ENCODE results near the gene MRPL1. TPM values are rescaled to one million over a fixed set of nuclear protein-coding genes. Genes with fewer than 3 reads are reported as not detected.

The MRPL1 gene
- total RNA-seq, 1 experiment from 2014 or later, result 25.7 TPM

DNA sequence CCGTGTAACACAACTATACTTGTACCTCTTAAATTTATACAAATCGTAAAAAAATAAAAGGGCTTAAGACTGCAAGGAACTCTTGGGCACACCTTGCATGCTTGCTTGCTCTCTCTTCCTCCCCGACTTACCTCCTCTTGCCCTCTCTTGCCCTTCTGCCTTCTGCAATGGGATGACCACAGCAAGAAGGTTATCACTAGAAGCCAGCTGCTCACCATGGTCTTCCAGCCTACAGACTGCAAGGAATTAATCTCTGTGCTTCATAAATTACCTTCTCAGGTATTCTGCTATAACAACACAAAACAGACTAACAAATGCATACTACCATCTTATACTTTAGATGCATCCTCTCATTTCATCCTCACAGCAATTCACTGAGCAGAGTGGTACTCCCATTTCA lies 92.1 kb downstream of the MRPL1 start:
- no peak for TF ChIP-seq ZNF396 (CRISPR knock-in tag; IDR thresholded peaks at IDR 0.05; ENCODE audit: borderline replicate concordance)
- TF ChIP-seq ZNF232 (CRISPR knock-in tag; IDR thresholded peaks at IDR 0.05), result no peak
- TF ChIP-seq ZBTB21 (CRISPR knock-in tag; IDR thresholded peaks at IDR 0.05; ENCODE audit: borderline replicate concordance), result no peak
- no peak for TF ChIP-seq NR3C1 (CRISPR knock-in tag; conservative IDR thresholded peaks at IDR 0.05; ENCODE audit: low read depth)
- TF ChIP-seq, protein P1, sequence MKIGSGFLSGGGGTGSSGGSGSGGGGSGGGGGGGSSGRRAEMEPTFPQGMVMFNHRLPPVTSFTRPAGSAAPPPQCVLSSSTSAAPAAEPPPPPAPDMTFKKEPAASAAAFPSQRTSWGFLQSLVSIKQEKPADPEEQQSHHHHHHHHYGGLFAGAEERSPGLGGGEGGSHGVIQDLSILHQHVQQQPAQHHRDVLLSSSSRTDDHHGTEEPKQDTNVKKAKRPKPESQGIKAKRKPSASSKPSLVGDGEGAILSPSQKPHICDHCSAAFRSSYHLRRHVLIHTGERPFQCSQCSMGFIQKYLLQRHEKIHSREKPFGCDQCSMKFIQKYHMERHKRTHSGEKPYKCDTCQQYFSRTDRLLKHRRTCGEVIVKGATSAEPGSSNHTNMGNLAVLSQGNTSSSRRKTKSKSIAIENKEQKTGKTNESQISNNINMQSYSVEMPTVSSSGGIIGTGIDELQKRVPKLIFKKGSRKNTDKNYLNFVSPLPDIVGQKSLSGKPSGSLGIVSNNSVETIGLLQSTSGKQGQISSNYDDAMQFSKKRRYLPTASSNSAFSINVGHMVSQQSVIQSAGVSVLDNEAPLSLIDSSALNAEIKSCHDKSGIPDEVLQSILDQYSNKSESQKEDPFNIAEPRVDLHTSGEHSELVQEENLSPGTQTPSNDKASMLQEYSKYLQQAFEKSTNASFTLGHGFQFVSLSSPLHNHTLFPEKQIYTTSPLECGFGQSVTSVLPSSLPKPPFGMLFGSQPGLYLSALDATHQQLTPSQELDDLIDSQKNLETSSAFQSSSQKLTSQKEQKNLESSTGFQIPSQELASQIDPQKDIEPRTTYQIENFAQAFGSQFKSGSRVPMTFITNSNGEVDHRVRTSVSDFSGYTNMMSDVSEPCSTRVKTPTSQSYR (CRISPR knock-in tag; IDR thresholded peaks at IDR 0.05), result no peak
- TF ChIP-seq, protein P2, sequence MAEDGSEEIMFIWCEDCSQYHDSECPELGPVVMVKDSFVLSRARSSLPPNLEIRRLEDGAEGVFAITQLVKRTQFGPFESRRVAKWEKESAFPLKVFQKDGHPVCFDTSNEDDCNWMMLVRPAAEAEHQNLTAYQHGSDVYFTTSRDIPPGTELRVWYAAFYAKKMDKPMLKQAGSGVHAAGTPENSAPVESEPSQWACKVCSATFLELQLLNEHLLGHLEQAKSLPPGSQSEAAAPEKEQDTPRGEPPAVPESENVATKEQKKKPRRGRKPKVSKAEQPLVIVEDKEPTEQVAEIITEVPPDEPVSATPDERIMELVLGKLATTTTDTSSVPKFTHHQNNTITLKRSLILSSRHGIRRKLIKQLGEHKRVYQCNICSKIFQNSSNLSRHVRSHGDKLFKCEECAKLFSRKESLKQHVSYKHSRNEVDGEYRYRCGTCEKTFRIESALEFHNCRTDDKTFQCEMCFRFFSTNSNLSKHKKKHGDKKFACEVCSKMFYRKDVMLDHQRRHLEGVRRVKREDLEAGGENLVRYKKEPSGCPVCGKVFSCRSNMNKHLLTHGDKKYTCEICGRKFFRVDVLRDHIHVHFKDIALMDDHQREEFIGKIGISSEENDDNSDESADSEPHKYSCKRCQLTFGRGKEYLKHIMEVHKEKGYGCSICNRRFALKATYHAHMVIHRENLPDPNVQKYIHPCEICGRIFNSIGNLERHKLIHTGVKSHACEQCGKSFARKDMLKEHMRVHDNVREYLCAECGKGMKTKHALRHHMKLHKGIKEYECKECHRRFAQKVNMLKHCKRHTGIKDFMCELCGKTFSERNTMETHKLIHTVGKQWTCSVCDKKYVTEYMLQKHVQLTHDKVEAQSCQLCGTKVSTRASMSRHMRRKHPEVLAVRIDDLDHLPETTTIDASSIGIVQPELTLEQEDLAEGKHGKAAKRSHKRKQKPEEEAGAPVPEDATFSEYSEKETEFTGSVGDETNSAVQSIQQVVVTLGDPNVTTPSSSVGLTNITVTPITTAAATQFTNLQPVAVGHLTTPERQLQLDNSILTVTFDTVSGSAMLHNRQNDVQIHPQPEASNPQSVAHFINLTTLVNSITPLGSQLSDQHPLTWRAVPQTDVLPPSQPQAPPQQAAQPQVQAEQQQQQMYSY (CRISPR knock-in tag; IDR thresholded peaks at IDR 0.05), result no peak
- TF ChIP-seq, protein P3, sequence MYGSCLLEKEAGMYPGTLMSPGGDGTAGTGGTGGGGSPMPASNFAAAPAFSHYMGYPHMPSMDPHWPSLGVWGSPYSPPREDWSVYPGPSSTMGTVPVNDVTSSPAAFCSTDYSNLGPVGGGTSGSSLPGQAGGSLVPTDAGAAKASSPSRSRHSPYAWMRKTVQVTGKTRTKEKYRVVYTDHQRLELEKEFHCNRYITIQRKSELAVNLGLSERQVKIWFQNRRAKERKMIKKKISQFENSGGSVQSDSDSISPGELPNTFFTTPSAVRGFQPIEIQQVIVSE (CRISPR knock-in tag; IDR thresholded peaks at IDR 0.05; ENCODE audit: borderline replicate concordance), result no peak
- TF ChIP-seq, protein P4, sequence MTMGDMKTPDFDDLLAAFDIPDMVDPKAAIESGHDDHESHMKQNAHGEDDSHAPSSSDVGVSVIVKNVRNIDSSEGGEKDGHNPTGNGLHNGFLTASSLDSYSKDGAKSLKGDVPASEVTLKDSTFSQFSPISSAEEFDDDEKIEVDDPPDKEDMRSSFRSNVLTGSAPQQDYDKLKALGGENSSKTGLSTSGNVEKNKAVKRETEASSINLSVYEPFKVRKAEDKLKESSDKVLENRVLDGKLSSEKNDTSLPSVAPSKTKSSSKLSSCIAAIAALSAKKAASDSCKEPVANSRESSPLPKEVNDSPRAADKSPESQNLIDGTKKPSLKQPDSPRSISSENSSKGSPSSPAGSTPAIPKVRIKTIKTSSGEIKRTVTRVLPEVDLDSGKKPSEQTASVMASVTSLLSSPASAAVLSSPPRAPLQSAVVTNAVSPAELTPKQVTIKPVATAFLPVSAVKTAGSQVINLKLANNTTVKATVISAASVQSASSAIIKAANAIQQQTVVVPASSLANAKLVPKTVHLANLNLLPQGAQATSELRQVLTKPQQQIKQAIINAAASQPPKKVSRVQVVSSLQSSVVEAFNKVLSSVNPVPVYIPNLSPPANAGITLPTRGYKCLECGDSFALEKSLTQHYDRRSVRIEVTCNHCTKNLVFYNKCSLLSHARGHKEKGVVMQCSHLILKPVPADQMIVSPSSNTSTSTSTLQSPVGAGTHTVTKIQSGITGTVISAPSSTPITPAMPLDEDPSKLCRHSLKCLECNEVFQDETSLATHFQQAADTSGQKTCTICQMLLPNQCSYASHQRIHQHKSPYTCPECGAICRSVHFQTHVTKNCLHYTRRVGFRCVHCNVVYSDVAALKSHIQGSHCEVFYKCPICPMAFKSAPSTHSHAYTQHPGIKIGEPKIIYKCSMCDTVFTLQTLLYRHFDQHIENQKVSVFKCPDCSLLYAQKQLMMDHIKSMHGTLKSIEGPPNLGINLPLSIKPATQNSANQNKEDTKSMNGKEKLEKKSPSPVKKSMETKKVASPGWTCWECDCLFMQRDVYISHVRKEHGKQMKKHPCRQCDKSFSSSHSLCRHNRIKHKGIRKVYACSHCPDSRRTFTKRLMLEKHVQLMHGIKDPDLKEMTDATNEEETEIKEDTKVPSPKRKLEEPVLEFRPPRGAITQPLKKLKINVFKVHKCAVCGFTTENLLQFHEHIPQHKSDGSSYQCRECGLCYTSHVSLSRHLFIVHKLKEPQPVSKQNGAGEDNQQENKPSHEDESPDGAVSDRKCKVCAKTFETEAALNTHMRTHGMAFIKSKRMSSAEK (CRISPR knock-in tag; IDR thresholded peaks at IDR 0.05; ENCODE audit: borderline replicate concordance), result no peak
- TF ChIP-seq, protein P5, sequence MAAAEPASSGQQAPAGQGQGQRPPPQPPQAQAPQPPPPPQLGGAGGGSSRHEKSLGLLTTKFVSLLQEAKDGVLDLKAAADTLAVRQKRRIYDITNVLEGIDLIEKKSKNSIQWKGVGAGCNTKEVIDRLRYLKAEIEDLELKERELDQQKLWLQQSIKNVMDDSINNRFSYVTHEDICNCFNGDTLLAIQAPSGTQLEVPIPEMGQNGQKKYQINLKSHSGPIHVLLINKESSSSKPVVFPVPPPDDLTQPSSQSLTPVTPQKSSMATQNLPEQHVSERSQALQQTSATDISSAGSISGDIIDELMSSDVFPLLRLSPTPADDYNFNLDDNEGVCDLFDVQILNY (CRISPR knock-in tag; IDR thresholded peaks at IDR 0.05), result no peak
- TF ChIP-seq, protein P6, sequence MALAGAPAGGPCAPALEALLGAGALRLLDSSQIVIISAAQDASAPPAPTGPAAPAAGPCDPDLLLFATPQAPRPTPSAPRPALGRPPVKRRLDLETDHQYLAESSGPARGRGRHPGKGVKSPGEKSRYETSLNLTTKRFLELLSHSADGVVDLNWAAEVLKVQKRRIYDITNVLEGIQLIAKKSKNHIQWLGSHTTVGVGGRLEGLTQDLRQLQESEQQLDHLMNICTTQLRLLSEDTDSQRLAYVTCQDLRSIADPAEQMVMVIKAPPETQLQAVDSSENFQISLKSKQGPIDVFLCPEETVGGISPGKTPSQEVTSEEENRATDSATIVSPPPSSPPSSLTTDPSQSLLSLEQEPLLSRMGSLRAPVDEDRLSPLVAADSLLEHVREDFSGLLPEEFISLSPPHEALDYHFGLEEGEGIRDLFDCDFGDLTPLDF (CRISPR knock-in tag; IDR thresholded peaks at IDR 0.05), result no peak
- TF ChIP-seq, protein P7, sequence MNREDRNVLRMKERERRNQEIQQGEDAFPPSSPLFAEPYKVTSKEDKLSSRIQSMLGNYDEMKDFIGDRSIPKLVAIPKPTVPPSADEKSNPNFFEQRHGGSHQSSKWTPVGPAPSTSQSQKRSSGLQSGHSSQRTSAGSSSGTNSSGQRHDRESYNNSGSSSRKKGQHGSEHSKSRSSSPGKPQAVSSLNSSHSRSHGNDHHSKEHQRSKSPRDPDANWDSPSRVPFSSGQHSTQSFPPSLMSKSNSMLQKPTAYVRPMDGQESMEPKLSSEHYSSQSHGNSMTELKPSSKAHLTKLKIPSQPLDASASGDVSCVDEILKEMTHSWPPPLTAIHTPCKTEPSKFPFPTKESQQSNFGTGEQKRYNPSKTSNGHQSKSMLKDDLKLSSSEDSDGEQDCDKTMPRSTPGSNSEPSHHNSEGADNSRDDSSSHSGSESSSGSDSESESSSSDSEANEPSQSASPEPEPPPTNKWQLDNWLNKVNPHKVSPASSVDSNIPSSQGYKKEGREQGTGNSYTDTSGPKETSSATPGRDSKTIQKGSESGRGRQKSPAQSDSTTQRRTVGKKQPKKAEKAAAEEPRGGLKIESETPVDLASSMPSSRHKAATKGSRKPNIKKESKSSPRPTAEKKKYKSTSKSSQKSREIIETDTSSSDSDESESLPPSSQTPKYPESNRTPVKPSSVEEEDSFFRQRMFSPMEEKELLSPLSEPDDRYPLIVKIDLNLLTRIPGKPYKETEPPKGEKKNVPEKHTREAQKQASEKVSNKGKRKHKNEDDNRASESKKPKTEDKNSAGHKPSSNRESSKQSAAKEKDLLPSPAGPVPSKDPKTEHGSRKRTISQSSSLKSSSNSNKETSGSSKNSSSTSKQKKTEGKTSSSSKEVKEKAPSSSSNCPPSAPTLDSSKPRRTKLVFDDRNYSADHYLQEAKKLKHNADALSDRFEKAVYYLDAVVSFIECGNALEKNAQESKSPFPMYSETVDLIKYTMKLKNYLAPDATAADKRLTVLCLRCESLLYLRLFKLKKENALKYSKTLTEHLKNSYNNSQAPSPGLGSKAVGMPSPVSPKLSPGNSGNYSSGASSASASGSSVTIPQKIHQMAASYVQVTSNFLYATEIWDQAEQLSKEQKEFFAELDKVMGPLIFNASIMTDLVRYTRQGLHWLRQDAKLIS (CRISPR knock-in tag; IDR thresholded peaks at IDR 0.05; ENCODE audit: borderline replicate concordance), result no peak
- TF ChIP-seq FOXJ3 (CRISPR knock-in tag; IDR thresholded peaks at IDR 0.05; ENCODE audit: borderline replicate concordance), result no peak
- TF ChIP-seq NFATC4 (CRISPR knock-in tag; IDR thresholded peaks at IDR 0.05), result no peak
- no peak for TF ChIP-seq ESRRA (CRISPR knock-in tag; IDR thresholded peaks at IDR 0.05; ENCODE audit: borderline replicate concordance)
- Mint-ChIP-seq H3K27me3 (ENCODE audit: low read depth) (no peaks in the 10 kb centered on the region), H3K27ac (no peak overlapping the region), H3K9me3 (no peaks in the 10 kb centered on the region), H3K4me1 (no peaks in the 10 kb centered on the region), H3K4me3 (no peak overlapping the region), H3K36me3 (peaks cover 16% of the 10 kb centered on the region; the same call in 1 of the 2 replicates)
- no peak for DNase-seq (ENCODE audit: low spot score)
- ATAC-seq, result no peak
- ChIA-PET CTCF (no interaction called here), POLR2A (no interaction called here)
